ENCODE measurements around the gene GJA3.

Gene GJA3

DNA sequence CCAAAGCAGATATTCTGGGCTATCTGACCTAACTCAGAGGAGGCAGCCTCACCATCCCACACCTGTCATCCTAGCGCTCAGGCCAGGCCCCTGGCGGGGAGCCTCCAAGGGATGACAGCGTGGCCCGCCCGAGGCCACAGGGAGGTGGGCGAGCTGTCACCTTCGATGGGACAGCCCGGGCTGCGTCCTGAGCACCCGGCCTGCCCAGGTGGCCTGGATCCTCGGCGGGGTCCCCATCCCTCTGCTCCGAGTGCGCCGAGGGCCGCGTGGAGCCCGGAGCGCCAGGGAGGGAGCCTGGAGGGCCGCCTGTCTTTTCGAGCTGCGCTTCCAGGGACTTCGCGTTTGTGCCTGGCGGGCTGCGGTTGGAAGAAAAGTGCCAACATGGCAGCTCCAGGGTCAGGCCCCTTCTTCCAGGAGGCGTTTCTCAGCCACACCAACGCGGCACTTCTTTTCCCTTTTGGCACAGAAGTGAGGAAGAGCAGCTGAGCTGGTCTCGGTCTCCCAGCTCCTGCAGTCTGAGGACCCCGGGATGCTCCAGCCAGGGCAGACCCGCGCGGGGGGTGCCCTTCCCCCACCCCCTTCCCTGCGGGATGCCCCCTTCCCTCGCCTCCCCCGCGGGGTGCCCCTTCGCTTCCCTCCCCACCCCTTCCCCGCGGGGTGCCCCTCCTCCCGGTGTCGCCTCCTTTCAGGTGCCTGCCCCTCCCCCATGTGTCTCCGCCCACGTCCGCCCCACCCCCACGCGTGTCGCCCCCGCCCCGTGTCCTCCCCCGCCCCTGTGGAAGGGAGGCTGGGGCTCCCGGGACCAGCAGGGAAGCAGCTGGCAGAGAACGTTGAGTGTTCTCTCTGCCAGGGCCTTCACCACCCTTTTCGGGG lies 42.3 kb downstream of the GJA3 start:
- peak; percentile 43 for DNase-seq
- in situ Hi-C loops (cut with HindIII; ENCODE audit: low pct_ligation_motif_present, low pct_unique_long_range_greater_than_20kb, low sequenced_read_pairs), result no loop called here

DNA sequence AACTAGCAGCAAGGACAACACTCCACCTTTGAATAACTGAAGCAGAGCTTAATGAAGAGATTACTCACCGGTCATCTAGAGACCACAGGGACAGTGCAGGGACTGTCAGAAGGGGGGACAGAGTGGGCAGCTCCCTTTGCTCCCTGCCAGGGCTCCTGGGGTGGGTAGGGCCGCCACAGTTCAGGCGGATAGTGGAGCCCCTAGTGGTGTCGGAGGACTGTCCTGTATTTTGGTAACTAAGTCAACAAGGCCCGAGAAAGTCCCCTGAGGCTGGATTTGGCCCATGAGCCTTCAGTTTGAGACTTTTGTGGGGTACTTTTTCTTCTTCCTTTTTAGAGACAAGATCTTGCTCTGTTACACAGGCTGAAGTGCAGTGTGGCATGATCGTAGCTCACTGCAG lies 44.6 kb downstream of the GJA3 start:
- no peak for DNase-seq
- in situ Hi-C loops (cut with HindIII; ENCODE audit: low pct_ligation_motif_present, low pct_unique_long_range_greater_than_20kb, low sequenced_read_pairs), result no loop called here

DNA sequence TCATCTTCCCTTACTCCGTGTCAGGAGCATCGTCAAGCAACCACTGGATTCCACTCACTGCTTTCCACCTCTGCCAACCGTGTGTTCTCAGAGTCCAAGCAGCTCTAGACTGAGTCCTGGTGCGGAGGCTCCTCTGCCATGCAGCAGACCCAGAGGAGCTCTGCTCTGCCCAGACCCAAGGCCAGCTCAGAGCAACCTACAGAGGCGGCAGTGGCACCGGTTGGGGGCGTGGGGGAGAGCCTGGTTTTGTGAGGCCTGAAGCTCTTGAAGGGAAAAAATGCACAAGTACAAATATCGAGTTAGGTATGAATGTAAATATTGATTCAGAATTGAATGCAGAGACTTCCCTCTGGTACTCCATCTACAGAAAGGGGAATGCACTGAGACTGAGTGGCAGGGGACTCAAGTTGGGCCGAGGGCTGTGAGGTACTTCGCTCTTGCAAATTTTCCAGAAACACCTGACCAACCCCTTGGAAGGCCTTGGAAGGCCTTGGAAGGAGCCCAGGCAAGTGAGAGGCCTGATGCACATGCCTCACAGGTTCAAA lies 46.7 kb downstream of the GJA3 start:
- in situ Hi-C loops (cut with HindIII; ENCODE audit: low pct_ligation_motif_present, low pct_unique_long_range_greater_than_20kb, low sequenced_read_pairs), result no loop called here
- no peak for DNase-seq

DNA sequence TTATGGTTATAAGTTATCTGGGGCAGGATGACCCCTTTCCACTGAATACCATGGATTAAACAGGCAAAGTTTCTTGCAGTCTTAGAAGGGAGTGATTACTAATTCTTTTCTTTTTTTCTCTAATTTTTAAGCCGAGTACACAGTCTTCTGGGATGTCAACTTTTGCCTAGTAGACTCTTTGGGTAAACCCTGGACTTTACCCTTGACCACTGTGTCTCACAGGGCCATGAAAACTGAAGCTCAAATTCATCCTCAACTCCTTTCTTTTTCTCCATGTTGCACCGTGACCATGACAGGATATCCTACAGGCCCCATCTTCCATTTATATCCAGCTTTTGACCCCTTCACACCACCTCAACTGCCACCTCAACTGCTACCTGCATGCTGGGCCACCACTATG lies 51.8 kb downstream of the GJA3 start:
- in situ Hi-C loops (cut with HindIII; ENCODE audit: low pct_ligation_motif_present, low pct_unique_long_range_greater_than_20kb, low sequenced_read_pairs), result no loop called here
- DNase-seq, result no peak

DNA sequence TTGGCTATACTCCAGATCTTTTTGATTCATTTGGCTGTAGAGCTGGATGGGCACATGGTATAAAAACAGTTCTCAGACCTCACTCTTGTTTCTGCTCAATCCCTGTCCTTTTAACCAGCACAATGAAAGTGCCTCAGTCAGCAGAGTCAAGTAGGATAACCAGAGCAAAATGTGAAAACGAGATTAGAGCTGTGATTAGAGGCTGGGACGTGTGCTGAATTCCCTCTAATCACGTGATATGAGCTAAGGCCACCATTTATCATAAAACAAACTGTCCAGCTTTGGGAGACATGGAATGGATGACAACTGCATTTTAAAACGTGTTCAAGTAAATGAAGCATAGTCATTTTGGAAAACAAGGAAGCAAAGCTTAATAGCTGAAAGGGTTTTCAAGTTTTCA lies 54.1 kb downstream of the GJA3 start:
- no peak for DNase-seq
- in situ Hi-C loops (cut with HindIII; ENCODE audit: low pct_ligation_motif_present, low pct_unique_long_range_greater_than_20kb, low sequenced_read_pairs), result no loop called here

GRCh38 chr13:20105161-20105689 lies 55.6 kb downstream of the GJA3 start:
- no peak for DNase-seq
- in situ Hi-C loops (cut with HindIII; ENCODE audit: low pct_ligation_motif_present, low pct_unique_long_range_greater_than_20kb, low sequenced_read_pairs), result no loop called here

DNA sequence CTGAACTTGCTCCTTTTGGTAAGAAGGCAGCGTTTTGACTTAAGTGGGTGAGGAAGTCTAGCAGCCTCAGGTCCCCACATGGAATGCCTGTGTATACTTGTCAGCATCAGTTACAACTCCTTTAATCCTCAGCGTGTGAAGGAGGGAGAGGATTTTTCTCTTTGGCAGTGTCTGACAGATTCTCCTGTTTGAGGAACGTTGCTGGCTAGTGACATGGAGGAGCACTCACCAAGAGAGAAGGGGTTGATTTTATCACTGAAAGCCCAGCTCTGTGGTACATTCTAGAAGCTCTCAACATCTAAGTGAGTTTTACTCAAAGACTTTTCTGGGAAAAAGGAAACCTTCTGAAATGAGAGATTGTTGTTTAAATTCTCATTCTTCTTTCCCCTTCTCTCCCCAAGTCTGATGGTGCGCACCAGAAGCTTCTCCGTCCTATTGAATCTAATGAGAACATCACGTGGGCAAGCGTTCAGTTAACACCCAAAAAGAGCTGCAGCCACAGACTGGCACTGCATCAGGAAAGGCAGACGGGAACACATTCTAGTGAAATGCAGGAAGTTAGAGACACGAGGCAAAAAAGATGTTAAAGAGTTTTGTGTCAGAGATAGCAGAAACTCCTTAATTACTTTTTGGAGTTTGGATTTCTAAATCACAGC lies 58.2 kb downstream of the GJA3 start:
- no peak for DNase-seq
- in situ Hi-C loops (cut with HindIII; ENCODE audit: low pct_ligation_motif_present, low pct_unique_long_range_greater_than_20kb, low sequenced_read_pairs), result no loop called here

- DNase-seq, result no peak
- in situ Hi-C loops (cut with HindIII; ENCODE audit: low pct_ligation_motif_present, low pct_unique_long_range_greater_than_20kb, low sequenced_read_pairs), result no loop called here
Observed at GRCh38 chr13:20101467-20102316, 59.2 kb downstream of the GJA3 start.

DNA sequence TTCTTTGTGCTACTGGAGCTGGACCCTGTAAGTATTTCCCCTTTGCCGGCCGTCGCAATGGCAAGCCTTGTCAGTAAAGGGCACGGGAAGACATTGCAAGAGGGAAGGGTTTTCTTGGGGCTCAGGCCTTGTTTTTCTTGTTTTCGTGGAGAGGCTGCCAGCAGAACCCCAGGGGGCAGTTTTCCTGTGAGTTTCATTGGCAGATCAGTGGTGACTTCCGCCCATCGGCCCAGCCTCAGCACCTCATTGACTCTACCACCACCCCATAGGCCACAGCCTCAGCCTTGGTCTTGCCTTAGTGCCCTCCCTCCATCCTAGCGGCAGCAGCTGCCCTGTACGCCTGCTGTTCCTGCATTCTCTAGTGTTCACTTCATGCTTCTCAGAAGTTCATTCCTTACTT lies 61.5 kb downstream of the GJA3 start:
- DNase-seq, result no peak
- in situ Hi-C loops (cut with HindIII; ENCODE audit: low pct_ligation_motif_present, low pct_unique_long_range_greater_than_20kb, low sequenced_read_pairs), result no loop called here

DNA sequence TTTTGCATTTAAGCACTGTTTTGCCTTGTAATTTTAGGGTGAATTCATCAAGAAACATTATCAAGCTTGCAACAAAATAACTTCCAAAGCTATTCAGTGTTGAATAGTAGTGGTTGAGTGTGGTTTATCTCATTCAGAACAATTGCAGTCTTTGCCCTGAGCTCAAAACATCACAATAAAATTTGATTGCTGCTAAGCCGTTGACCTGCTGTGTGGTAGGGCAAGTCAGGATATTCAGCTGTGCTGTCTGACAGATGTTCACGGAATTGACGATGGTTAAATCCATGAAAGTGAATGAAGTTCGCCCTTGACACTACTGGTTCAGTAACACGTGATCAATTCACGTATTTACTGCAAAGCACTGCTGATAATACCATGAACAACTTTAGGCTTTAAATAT lies 66.9 kb downstream of the GJA3 start:
- in situ Hi-C loops (cut with HindIII; ENCODE audit: low pct_ligation_motif_present, low pct_unique_long_range_greater_than_20kb, low sequenced_read_pairs), result no loop called here
- DNase-seq, result no peak

- DNase-seq, result peak; percentile 23
- in situ Hi-C loops (cut with HindIII; ENCODE audit: low pct_ligation_motif_present, low pct_unique_long_range_greater_than_20kb, low sequenced_read_pairs), result no loop called here
Observed at GRCh38 chr13:20090349-20090748, 70.5 kb downstream of the GJA3 start.
